Measurements from ENCODE around the gene TGFBRAP1. TPM values are rescaled to one million over a fixed set of nuclear protein-coding genes. Genes with fewer than 3 reads are reported as not detected.
A peak's percentile ranks its signal among the peaks of the same experiment; 100 is the strongest.

TGFBRAP1 gene
- total RNA-seq, 1 donor from 2014 or later = 19.1 TPM

DNA sequence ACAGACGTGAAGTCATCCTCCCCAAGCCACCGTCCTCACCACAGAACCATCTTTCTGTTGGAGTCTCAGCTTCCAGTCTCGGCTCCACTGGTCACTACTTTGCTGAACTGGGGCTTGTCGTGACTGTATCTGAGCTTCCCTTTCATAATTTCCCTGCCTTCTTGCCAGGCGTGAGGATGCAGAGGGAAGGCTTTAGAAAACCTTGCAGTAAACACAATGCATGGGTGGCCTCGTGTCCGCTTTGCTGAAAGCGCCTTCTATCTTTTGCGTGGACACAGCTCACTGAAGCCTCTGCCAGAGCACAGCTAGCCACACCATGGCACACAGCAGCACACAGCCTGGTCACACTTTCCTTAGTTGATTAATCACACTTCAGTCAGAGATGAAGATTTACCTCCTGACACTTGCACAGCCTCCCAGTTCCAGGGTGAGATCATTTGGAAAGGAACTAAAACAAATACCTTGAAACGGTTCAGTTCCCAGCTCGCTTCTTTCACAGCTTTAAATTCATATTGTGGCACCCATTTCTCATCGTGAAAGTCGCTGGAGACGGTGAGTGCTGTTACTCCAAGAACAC lies 90.8 kb downstream of the TGFBRAP1 start:
- no peak for DNase-seq (ENCODE audit: low spot score)

DNA sequence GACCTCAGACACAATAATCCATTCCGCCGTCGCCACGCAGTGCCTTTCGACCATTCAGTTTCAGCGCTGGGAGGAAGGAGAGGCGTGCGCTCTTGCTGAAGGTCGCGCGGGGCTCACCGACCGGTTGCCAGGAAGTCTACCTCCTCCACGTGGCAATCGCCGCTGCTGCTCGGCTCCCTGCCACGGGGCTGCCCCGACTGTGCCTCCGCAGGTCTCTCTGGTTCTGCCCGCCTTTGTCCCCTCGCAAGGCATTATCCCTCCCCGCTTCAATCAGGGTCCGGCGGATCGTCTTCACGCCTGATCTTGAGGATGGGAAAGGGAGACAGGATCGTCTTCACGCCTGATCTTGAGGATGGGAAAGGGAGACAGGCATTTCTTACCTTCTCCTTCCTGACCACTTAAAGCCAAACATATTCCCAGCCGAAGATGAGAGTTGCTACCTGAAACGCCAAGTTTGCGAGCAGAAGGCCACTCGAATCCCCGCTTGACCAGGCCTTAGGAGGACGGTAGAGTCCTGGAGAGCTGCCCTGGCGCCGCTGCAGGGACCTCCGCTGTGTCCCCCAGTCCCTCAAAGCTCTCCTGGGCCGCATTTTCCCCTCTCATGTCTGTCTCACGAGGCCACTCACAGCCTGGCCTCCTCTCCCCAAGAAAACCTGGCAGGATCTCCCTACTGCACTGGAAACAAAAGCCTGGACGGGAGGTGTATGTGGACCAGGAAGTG lies 92.3 kb downstream of the TGFBRAP1 start:
- DNase-seq (ENCODE audit: low spot score) = no peak

DNA sequence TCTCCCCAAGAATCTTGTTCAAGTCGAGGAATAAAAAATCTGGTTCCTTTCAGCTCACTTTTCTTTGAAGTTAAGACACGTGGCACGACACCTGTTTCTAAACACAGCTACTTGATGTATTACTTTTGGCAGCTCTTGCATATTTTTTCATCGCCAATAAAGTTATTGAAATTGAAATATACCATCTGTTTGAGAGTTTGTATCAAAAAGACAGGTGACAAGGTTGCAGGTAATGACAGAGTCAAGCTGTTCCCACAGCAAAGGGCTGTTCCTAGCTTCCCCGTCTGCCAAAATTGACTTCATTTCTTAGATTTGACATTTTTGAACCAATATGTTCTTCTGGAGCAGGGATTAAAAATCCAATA lies 93.5 kb downstream of the TGFBRAP1 start:
- no peak for DNase-seq (ENCODE audit: low spot score)

DNA sequence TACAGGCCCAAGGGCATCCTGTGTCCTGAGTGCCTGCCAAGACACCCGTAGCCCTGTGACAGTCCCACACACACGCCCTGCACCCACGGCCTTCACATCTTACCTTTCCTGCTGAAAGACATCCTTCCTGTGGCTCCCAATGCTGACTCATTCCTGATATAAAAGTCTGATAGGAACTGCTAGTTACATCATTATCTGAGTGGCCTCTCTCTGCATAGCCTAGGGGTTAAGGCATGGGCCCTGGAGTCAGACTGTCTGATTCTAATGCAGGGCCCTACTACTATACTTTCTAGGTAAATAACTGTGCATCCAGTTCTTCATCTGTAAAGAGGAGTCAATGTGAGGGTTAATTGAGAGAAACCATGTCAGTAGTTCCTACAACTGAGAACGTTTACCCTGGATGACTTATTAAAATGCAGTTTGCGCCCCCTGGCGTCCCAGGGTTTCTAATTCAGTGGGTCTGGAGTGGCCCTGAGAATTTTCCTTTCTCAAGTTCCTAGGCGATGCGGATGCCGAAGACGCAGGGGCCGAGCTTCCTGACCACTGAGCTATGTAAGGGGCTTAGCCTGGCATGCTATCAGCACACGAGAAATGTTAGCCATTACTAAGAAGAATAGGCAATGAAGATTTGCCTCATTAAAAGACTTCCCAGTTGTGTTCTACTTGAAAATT lies 94.0 kb downstream of the TGFBRAP1 start:
- DNase-seq (ENCODE audit: low spot score) = peak; percentile 75

DNA sequence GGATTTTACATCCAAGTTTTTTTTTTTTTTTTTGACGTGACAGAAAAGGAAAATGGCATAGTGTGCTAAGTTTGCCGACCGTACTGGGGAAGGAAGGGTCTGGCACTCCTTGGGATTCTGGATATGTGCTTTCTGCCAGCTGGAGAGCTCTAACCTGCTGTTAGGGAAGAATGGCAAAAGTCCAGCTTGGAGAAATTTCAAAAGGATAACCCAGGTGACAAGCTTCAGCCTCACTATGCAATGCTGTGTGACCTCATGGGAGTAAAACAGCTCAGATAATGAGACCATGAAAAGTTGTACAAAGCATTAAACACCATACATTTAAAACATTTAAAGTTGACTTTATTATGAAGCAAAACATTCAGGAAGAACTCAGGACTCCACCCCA lies 98.3 kb downstream of the TGFBRAP1 start:
- no peak for DNase-seq (ENCODE audit: low spot score)

DNA sequence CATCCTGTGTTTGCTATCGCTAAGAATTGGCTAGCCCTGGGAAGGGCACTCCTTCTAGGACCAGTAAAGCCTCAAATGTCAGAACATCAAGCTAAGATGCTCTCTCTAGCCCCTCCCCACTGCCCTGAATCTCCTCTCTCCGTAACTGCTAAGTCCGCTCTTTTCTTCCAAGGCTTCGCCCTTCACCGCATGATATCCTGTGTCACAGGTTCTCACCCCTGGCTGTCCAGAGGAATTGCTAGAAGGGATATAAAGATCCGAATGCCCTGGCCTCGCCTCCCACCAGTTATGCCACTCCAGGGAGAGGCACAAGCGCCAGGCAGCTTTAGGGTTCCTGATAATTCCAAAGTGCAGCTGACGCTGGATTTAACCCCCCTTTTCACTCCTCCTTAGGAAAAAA lies 105.1 kb downstream of the TGFBRAP1 start:
- DNase-seq (ENCODE audit: low spot score) = no peak

DNA sequence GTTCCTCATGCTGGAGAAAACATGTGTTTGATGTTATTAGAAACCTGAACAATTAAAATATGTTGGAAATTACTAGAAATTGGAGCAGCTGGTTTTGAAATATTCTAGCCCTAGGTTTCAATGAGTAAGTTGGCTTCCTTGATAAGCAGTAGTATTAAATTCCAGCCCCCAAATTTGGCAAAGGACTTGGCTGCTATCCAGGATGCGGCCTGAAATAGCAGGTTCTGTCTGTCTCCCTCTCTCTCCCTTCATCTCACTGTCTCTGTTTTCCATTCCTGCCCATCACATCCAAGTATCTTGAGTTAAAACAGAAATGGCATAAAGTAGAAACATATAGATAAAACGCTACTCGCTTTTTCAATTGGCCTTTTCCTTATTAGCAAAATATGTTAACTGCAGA lies 108.9 kb downstream of the TGFBRAP1 start:
- no peak for DNase-seq (ENCODE audit: low spot score)

DNA sequence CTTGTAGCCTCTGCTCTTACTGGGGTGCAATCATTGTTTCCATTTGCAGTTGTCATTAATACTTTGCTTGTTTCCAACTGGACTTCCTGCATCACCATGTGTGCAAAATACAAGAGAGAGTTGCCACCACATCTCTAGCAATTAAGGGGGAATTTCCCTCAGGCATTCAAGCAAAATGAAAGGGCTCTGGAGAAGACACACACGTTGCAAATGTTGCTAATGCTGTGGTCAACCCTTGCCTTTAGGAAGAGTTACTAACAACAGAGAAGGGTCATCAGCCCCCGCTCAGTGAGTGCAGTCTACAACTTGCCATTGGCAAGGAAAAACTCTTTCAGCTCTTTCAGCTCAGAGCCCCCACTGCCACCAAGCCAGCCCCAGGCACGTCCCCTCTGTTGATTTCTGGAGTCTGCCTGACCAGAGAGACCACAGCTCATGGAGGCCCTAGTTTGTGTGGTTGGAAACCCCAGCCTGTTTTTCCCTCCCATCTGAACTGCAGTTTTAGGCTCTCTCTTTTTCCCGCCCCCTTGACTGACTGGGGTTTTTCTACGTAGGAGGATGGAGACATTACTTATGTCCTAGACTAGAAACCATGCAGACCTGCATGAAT lies 113.8 kb downstream of the TGFBRAP1 start:
- no peak for DNase-seq (ENCODE audit: low spot score)

Other genes starting within 250 kb of the TGFBRAP1 start
- not detected for gene GPR45, start 88.0 kb downstream of the TGFBRAP1 start, total RNA-seq
- gene C2orf49, start 7.8 kb upstream of the TGFBRAP1 start, total RNA-seq = 17.4 TPM
- 59.1 TPM for gene FHL2, start 69.3 kb upstream of the TGFBRAP1 start, total RNA-seq

Measured in mucosa of gallbladder (tissue), 1 donor.